GM21723 (cell line): ENCODE data around the gene TMEM141.
A peak's percentile ranks its signal among the peaks of the same experiment; 100 is the strongest.
"Not testable (repeated sequence)": the region's sequence is repeated elsewhere in the genome, so short reads cannot be mapped to it uniquely, and the experiment has no call there.

Source experiments
- ATAC-seq: cut with Tn5 transposase; IDR thresholded peaks from one replicate; pipeline ENCODE4 v1.9.1; 2021; ENCODE audit warnings: mild to moderate bottlenecking, moderate library complexity; ENCODE audit not compliant: unreplicated experiment

TMEM141 gene

DNA sequence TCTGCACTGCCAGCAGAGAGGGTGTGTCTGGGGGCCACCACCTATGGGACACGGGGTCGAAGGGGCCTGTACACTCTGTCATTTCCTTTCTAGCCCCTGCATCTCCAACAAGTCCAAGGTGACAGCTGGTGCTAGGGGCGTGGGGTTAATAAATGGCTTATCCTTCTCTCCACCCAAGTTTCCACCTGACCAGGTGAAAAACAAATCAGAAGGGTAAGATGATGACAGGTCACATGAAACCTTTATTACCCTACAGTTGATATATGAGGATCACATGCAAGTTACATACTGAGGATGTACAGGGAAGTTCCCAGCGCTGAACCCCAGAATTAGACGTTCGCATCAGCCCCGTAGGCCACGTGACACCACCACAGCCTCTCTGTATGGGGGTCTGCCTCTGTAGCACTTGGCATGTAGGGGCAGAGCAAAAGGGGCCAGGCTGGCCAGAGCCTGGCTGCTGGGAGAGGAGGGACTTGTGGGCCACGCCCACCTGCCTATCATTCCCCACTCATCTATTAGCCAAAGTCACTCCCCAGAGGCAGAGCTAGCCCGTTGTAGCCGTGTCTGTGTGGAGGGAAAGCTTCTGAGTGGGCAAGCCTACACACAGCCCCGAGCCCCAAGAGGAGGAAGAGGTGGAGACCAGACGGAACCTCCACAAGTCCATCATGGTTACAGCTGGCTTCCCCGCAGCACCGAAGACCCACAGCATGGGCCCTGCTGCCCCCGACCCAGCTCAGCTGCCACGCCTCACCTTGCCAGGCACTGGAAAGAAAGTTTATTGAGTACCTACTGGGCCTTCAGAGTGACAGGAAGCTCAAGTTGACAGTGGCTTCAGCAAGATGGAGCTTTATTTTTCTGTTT, 2.2 kb downstream of the TMEM141 start:
- no peak for ATAC-seq

DNA sequence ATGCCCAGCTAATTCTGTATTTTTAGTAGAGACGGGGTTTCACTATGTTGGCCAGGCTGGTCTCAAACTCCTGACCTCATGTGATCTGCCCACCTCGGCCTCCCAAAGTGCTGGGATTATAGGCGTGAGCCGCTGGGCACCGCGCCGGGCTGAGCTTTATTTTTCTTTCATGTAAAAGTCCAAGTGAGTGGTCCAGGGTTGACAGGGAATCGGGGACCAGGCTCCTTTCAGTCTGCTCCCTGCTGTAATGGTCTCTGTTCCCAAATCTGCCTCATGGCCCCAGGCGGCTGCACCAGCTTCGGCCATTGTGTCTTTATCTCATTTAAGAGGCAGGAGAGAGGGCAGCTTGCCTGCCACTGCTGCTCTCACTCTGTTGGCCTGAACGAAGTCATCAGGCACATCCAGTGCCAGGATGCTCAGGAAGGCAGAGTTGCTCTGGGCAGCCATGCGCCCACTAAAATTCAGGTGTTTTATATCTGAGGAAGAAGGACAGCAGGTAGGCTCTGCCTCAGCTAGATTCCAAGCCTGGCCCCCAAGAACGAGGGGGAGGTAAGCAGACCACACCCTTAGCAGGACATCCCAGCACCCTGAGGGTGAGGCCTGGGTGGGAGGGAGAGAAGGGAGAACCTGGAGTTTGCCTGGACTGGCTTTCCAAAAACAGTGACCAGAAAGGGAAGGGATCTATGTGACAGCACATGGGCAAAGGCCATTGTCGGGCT, 3.3 kb downstream of the TMEM141 start:
- no peak for ATAC-seq

DNA sequence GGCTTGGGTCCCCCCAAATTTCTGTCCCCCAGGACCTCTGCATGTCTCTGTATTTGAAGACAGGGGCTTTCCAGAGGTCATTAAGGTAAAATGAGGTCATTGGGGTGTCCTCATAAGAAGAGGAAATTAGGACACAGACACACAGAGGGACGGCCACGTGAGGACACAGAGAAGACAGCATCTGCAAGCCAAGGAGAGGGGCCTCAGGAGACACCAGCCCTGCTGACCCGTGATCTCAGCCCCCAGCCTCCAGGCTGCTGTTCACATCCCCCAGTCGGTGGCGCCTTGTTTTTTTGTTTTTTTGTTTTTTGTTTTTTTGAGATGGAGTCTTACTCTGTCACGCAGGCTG, 3.8 kb downstream of the TMEM141 start:
- no peak for ATAC-seq

DNA sequence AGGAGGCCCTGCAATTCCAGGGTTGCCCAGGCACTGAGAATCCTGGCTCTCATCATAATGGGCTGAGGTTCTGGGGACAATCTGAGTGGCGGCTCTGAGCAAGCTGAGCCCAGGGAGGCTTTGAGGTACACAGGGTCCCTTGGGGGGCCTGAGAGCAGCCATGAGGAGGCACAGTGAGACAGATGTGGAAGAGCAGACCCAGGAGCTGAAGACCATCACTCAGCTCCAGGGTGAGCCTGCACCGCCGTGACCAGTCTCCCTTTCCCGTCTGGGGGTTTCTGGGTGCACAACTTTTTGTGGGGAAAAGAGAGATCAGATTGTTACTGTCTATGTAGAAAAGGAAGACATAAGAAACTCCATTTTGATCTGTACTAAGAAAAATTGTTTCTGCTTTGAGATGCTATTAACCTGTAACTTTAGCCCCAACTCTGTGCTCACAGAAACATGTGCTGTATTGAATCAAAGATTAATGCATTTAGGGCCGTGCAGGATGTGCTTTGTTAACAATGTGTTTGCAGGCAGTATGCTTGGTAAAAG, 5.2 kb downstream of the TMEM141 start, which contains the start of gene CCDC183:
TSS of gene CCDC183 (plus strand) at position 101 of the 537 bp plus-strand sequence. CDS start at position 161, 60 bp downstream.
- no peak for ATAC-seq

DNA sequence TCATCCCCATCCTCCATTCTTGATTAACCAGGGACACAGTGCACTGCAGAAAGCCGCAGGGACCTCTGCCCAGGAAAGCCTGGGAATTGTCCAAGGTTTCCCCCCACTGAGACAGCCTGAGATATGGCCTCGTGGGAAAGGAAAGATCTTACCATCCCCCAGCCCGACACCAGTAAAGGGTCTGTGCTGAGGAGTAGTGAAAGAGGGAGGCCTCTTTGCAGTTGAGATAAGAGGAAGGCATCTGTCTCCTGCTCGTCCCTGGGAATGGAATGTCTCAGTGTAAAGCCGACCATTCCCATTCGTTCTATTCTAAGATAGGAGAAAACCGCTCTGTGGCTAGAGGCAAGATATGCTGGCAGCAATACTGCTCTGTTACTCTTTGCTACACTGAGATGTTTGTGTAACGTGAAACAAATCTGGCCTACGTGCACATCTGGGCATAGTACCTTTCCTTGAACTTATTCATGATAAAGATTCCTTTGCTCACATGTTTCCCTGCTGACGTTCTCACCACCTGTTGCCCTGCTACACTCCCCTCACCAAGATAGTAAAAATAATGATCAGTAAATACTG, 5.7 kb downstream of the TMEM141 start:
- not testable (repeated sequence) for ATAC-seq

DNA sequence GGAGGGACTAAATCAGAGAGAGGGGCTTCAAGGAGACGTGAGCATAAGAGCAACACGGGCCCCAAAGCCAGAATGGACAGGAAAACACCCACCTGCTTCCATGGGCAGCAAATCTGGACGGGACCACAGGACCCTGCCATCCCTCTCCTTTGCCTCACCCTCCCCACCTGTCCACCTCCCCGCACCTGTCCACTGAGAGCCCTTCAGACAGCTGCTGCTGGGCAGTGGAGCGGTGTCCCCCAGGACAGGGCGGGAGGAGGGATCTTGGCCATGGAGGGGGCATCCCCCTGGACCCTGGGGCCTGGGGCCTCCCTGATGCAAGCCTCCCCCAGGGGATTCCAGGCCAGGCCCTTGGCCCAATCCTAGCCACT, 7.5 kb downstream of the TMEM141 start:
- no peak for ATAC-seq

DNA sequence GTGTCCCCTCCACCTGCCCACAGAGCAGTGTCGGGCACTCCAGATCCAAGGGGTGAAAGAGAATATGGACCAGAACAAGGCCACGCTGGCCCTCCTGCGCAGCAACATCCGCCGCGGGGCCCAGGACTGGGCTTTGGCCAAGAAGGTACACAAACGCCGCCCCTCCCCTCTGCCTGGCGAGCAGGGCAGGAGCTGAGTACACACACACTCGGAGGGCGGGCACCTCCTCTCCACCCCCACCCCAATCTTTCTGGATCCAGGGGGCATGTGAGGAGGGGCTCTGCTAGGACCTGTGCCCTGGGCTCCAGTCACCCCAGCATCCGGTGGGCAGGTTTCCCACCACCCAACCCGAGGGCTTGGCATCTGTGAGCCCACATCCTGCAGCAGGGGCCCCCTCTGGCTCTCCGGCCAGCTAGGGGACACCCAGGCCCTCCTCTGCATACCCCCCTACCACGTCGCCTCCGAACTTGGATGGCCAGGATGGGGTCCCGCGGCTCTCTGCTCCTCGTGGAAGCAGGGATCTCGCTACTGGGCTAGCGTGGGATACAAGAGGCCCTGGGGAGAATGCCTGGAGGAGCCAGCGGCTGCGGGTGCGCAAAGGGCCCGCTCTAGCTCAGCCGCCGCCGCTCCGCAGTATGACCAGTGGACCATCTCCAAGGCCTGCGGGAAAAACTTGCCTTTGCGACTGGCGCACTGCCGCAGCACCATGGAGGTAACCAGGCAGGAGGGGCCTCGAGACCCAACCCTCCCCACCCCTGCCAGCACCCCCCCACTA, 8.1 kb downstream of the TMEM141 start:
- ATAC-seq: no peak

DNA sequence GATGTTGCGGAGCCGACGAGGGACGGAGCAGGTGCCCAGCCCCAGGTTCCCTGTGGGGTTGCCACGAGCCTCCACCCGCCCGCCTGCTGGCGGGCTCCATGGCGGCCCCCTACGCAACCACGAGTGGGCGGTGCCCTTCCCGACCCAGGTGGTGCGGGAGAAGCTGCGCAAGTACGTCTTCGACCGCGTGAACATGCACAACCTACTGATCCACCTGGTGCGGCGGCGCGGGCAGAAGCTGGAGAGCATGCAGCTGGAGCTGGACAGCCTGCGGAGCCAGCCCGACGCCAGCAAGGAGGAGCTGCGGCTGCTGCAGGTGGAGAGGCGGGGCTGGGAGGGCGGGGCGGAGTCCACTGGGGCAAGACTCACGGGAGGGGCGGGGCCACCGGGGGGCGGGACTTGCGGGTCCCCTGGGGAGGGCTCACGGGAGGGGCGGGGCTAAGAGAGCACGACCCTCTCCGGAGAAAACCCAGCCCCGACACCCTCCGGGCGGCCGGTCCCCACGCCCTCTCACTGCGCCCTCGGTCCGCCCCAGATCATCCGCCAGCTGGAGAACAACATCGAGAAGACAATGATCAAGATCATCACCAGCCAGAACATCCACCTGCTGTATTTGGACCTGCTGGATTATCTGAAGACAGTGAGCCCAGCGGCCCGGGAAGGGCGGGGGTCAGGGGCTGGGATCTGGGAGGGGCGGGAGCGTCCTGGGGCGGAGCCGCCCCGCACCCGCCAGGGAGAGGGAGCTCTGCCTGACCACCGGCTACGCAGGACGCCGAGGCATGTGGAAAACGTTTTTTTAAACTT, 8.9 kb downstream of the TMEM141 start:
- peak; percentile 39 for ATAC-seq

DNA sequence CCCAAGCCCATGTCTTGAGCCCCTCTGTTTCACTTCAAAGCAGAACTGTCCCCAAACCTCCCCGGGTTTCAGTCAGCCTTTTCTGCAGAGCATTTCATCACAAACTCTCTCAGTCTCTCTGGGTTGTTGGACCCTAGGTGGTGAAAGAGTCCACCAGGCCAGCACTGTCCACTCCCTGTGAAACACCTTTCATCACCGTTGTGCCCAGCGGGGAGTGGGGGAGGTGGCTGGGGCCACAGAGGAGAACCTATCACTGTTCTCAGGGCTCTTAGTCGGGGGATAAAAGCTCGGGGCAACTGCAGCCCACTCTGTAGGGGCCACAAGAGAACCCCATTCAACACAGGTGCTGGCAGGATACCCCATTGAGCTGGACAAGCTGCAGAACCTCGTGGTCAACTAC, 11.2 kb downstream of the TMEM141 start:
- ATAC-seq: no peak

DNA sequence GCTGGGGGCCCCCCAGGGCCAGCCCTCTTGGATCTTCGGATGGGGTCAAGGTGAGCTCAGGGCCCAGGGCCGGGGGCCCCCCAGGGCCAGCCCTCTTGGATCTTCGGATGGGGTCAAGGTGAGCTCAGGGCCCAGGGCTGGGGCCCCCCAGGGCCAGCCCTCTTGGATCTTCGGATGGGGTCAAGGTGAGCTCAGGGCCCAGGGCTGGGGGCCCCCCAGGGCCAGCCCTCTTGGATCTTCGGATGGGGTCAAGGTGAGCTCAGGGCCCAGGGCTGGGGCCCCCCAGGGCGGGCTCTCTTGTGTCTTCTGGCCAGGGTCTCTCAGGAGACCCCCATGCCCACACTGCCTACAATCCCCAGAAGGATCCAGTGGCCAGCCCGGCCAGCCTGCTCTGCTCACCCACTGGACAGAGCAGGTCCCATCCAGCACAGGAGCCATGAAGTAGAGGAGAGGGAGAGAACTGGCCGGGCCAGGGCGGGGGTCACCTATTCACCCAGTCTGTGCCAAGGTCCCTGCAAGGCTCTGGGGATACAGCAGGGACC, 11.9 kb downstream of the TMEM141 start:
- ATAC-seq: not testable (repeated sequence)

DNA sequence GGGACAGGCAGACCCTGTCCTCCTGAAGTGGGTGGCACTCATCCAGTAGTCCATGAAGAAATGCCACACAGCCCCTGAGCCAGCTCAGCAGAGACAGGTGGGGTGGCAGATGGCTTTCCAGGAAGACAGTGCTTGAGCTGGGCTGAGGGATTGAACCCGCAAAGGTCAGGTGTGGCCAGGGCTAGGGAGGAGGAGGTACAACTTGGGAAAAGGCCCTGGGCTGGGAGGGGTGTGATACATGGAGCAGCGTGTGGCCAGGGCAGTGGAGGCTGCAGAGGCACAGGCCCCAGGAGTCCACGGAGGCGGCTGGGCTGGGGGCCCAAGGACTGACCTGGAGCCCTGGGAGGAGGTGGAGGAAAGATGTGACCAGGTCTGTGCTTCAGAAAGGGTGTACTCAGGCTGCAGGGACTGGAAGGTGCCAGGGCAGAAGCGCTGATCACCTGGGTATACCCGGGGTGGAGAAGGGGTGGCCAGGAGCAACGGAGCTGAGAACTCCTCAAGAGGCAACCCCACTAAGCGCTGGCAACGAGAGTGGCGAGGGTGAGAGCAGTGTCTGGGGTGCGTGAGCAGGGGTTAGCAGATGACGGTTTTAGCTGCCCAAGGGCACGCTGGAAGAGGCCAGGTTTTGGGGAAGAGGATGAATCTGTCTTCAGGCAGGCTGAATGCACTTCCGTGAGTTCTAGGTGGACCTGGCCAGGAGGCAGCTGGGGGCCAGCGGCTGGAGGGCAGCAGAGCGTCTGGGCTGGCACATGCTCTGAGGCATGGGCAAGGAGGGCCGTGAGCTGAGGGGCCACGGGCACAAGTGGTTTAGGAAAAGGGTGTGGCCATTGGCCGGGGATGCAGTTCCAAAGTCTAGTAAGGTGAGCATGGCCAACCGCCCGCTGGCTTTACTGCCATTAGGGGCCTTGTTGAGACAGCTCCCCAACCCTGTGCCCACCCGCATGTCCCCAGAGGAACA, 12.7 kb downstream of the TMEM141 start:
- ATAC-seq: no peak

DNA sequence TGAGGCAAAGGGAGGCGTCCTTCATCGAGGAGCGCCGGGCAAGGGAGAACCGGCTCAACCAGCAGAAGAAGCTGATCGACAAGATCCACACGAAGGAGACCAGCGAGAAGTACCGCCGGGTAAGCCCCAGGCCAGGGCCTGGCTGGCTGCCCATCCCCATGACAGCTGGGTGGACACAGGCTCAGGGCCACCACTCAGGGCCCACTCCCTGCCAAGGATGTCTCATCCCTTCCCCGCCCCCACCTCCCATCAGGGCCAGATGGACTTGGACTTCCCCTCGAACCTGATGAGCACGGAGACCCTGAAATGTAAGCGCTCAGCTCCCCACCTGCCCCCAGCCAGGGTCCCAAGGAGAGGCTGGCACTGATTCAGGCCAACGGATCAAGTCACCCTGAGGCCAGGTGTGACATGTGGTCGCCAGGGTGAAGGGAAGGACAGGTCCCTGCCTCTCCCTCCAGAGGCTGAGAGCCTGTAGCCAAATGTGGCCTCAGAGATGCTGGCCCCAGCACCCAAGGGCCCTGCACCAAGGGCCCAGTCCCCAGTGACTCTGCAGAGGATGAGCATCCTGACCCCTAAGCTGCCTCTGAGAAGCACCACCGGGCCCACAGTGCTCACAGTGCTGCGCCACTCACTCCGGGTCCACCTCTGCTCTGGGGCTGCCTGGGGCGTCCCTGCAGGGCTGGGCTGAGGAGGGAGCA, 13.5 kb downstream of the TMEM141 start:
- no peak for ATAC-seq

DNA sequence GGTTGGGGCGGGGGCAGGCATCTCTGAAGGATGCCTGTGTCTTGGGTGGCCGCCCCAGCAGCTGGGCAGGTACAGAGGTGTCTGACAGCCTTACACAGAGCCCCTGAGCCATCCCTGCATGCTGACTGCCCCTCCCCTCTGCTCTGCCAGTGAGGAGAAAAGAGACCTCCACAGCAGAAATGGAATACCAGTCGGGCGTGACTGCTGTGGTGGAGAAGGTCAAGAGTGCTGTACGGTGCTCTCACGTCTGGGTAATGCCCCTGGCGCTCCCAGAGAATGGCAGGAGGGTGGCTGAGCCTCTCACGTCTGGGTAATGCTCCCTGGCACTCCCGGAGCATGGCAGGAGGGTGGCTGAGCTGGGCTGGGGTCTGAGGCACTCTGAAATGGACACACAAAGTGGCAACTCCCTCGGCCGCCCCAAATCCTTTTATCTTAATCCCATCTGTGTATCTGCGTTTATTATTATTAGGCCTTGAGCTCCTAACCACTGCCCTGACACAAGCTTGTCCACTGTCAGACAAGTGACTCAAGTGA, 14.1 kb downstream of the TMEM141 start:
- ATAC-seq: no peak

DNA sequence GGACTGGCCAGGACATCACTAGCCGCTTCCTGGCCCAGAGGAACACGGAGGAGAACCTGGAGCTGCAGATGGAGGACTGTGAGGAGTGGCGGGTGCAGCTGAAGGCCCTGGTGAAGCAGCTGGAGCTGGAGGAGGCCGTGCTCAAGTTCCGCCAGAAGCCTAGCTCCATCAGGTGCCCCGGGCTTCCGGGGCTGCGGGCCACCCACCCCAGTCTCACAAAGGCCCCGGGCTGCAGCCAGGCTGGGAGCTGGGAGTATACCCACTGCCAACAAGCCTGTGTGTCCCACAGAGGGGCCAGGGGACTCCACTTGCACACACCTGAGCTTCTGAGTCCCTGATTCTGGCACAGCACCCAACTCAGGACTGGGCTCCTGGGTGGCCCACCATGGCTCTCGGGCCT, 14.9 kb downstream of the TMEM141 start:
- no peak for ATAC-seq

DNA sequence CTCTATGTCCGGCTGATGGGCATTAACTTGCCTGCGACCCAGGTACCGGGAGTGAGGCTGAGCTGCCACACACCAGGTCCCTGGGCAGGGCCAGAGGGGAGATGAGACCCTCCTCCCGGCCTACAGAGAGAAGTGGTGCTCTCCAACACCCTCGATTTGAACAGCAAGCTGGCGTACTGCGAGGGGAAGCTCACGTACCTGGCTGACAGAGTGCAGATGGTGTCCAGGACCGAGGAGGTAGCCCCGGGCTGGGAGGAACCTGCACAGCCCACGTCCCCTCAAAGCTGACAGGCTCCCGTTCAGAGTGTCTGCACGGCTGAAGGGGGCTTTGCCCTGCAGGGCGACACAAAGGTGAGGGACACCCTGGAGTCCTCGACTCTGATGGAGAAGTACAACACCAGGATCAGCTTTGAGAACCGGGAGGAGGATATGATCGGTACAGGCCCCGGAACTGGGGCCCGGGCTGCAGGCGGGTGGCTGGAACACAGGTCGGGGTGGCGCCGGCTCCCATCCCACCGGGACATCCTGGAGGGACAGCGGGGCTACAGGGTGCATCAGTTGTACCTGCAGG, 15.6 kb downstream of the TMEM141 start:
- no peak for ATAC-seq

DNA sequence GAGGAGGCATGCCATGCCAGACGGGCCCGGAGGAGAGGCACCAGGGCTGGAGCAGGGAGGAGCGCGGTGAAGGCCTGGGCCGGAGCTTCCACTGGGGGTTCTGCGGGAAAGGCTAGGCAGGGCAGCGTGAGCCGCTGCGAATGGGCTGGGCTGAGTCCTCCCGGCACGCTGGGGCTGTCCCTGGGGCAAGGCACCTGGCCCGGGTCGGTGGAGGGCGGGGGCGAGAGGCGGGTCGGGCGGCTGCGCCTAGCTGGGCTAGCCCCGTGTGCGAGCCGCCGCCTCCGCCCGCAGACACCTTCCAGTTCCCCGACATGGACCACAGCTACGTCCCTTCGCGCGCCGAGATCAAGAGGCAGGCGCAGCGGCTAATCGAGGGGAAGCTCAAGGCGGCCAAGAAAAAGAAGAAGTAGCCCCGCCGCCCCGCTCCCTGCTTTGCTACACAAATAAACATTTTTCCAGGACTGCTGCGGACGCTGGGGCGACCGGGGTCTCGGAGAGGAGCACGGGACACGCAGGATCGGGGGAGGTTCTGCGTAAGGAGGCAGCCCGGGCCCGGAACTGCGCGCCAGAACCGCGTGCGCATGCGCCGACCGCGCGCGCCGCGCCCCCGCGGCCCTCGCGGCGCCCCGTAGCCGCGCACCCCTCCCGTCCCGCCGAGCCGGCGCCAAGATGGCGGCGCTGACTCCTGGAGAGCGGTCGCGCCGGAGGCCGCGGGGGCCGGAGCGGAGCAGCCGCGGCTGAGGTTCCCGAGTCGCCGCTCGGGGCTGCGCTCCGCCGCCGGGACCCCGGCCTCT, 16.3 kb downstream of the TMEM141 start, which contains the start of gene RABL6:
TSS of gene RABL6 (plus strand) at position 668 of the 794 bp plus-strand sequence. CDS start 249 bp downstream, outside the sequence.
- ATAC-seq: peak; percentile 59
